Cardiac ventricle fibroblast (primary cell): ENCODE results near the gene MT1H. TPM values are rescaled to one million over a fixed set of nuclear protein-coding genes. Genes with fewer than 3 reads are reported as not detected.

ENCODE experiments used
- total RNA-seq: library from RNA; depleted of rRNA; stranded (reverse); fragments of >200 nt; gene quantifications from 2 replicates; pipeline ENCODE4 v1.2.3, GENCODE V29; 2015

The MT1H gene
- total RNA-seq = not detected in 2 replicates

DNA sequence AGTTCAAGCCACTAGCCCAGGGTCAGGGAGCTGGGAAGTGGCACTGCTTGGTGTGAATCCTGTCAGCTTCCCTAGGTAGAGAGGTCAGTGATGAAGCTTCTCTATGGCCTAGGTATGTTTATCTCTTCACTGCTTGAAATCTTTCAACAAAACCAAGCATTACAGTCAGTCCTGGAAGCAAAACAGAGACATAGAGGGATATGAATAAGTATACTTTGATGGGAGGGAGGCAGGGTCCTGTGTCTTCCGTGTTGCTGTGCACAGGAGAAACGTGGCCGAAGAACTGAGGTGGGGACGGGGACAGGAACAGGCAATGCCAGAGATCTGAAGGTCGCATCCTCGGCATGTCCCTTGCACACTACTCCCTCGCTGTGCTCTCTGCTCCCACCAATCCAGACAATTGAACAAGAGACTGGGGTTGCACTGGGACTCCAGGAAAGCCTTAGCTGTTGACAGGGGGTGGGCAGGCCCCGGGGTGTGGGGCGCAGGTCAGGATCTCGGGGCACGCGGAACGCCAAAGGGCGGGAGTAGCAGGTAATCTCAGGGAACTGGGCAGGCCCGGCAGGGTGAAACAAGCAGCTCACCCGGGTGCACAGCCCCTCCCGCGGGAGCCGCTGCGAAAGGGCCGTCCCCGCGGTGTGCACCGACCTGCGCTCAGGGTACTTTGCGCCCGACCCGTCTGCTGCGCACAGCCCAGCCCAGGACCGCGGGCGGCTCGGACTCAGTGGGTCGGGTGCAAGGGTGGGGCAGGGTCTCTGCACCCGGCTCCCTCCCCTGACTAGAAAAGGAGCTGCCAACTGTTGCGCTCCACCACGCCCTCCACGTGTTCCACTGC is at the start of gene MT1H:
MT1H (plus strand) TSS at position 810 of the 835 bp plus-strand sequence. CDS start 71 bp downstream, outside the sequence.

DNA sequence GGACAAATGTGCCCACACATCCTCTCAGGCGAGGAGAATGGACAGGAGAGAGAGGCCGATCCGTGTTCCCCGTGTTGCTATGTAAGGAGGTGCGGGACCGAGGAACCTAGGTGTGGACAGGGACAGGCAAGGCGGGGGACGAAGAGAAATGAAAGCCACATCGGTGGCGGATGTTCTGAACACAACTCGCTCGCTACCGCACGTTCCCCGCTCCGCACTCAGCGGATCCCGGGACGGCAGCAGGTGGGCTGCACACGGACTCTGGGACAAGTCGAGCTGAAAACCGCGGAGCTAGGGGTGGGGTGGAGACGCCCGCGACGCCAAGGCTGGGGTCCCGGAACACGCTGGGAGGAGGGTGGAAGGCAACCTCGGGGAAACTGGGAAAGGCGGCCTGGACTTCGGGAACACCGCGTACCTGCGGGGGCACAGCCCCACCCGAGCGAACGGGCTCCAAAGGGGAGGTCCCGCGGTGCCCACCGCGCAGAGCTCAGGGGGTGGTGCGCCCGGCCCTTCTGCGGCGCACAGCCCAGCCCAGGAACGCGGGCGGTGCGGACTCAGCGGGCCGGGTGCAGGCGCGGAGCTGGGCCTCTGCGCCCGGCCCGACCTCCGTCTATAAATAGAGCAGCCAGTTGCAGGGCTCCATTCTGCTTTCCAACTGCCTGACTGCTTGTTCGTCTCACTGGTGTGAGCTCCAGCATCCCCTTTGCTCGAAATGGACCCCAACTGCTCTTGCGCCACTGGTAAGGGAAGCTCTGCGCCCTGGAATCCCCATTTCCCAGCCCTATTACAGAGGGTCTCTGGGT is 44.3 kb upstream of the MT1H start, which contains the start of gene MT1E:
MT1E (plus strand) TSS at position 642 of the 803 bp plus-strand sequence; CDS start at position 713, 71 bp downstream.

DNA sequence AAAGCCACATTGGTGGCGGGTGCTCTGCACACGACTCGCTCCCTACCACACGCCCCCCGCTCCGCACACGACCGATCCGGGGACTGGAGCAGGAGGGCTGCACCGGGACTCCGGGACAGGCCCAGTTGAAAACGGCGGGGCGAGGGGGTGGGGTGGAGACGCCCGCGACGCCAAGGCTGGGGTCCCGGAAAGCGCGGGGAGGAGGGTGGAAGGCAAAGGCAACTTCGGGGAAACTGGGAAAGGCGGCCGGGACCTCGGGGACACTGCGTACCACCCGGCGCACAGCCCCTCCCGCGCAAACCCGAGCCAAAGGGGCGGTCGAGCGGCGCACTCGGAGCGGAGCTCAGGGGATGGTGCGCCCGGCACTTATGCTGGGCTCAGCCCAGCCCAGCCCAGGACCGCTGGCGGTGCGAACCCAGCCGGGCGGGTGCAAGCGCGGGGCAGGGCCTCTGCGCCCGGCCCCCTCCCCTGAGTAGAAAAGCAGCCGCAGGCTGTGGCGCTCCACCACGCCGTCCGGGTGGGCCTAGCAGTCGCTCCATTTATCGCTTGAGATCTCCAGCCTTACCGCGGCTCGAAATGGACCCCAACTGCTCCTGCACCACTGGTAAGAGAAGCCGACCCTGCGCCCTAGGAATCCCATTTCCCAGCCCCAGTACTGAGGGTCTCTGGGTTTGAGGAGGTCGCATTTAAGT is 37.3 kb upstream of the MT1H start, which contains the start of gene MT1M:
MT1M (plus strand) TSS at position 504 of the 692 bp plus-strand sequence; CDS start at position 577, 73 bp downstream.

DNA sequence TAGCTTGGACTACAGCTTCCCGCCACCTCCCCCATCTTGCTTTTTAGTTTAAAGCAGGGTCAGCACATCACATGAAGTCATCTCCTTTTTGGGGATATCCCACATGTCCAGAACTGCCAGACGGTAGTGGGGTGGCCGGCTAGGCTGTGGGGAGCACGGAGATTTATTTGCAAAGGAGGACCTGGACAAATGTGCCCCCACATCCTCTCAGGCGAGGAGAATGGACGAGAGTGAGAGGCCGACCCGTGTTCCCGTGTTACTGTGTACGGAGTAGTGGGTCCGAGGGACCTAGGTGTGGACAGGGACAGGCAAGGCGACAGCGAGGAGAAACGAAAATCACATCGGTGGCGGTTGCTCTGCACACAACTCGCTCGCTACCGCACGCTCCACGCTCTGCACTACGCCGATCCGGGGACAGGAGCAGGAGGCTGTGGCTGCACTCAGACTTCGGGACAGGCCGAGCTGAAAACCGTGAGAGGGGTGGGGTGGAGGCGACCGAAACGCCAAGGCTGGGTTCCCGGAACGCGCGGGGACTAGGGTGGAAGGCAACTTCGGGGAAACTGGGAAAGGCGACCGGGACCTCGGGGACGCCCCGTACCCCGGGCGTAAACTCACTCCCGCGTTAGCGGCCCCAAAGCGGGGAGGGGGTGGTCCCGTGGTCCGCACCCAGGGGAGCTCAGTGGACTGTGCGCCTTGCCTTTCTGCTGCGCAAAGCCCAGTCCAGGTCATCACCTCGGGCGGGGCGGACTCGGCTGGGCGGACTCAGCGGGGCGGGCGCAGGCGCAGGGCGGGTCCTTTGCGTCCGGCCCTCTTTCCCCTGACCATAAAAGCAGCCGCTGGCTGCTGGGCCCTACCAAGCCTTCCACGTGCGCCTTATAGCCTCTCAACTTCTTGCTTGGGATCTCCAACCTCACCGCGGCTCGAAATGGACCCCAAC is 31.5 kb upstream of the MT1H start, which contains the start of gene MT1A:
MT1A (plus strand) TSS at position 853 of the 937 bp plus-strand sequence; CDS start at position 926, 73 bp downstream.

DNA sequence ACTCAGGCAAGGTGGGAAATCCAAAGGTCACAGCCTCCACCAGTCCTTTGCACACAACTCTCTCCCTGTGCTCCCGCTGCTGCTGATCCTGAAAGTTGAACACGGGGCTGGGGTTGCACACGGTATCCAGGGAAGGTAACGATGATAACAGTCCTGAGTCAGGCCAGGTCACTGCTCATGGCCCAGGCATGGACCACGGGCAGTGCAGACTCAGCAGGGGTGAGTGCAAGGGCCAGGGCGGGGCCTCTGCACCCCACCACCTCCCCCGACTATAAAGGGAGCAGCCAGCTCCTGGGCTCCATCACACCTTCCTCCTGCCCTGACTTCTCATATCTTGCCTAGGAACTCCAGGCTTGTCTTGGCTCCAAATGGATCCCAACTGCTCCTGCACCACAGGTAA is 18.0 kb upstream of the MT1H start, which contains the start of gene MT1B:
MT1B (plus strand) TSS at position 301 of the 400 bp plus-strand sequence; CDS start at position 369, 68 bp downstream.

DNA sequence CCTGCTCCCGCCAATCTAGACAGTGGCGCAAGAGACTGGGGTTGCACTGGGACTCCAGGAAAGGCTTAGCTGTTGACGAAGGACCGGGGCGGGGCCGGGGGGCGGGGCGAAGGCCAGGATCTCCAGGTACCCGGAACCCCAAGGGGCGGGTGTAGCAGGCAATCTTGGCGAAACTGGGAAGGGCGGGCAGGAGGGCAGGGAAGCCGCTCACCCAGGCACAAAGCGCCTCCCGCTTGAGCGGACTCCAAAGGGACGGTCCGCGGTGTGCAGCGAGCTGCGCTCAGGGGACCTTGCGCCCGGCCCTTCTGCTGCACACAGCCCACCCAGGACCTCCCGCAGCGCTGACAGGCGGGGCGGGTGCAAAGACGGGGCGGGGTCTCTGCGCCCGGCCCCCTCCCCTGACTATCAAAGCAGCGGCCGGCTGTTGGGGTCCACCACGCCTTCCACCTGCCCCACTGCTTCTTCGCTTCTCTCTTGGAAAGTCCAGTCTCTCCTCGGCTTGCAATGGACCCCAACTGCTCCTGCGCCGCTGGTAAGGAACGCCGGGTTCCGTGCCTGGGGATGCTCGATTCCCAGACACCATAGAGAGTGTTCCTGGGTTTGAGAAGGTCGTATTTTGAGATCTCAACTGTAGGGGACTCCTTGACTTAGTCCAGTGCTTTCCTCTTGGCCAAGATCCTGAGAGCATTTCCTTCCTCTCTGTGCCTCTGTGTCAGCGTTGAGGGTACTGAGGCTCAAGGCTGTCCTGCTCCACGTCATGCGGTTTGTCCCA is 11.9 kb upstream of the MT1H start, which contains the start of gene MT1F:
MT1F (plus strand) TSS at position 405 of the 772 bp plus-strand sequence; CDS start at position 505, 100 bp downstream.

DNA sequence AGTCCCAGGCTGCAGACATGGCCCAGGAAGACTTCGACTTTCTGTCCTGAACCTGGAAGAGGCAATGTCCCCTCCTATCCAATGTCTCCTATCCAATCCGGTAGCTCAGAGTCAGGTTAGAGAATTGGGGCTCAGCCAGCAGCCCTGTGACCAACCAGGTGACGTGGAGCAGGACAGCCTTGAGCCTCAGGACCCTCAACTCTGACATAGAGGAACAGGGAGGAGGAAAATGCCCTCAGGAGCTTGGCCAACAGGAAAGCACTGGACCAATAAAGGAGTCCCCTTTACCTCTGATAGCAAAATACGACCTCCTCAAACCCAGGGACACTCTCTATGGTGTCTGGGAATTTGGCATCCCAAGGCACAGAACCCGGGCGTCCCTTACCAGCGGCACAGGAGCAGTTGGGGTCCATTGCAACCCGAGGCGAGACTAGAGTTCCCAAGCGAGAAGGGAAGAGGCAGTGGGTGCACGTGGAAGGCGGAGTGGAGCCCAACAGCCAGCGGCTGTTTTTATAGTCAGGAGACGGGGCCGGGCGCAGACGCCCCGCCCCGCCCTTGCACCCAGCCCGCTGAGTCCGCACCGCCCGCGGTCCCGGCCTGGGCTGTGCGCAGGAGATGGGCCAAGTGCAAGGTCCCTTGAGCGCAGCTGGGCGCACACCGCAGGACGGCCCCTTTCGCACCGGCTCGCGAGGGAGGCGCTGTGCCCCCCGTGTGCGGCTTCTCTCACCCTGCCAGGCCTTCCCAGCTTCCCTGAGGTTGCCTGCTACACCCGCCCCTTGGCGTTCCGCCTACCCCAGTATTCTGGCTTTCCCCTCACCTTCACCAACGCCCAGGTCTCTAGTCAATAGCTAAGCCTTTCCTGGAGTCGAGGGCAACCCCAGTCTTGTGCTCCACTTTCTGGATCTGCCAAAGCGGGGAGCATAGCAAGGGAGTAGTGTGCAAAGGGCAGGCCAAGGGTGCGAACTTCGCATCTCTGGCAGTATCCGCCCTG is 1.7 kb upstream of the MT1H start, which contains the start of gene MT1G:
MT1G (minus strand) TSS at position 485 of the 991 bp plus-strand sequence; CDS start at position 413, 72 bp downstream.

DNA sequence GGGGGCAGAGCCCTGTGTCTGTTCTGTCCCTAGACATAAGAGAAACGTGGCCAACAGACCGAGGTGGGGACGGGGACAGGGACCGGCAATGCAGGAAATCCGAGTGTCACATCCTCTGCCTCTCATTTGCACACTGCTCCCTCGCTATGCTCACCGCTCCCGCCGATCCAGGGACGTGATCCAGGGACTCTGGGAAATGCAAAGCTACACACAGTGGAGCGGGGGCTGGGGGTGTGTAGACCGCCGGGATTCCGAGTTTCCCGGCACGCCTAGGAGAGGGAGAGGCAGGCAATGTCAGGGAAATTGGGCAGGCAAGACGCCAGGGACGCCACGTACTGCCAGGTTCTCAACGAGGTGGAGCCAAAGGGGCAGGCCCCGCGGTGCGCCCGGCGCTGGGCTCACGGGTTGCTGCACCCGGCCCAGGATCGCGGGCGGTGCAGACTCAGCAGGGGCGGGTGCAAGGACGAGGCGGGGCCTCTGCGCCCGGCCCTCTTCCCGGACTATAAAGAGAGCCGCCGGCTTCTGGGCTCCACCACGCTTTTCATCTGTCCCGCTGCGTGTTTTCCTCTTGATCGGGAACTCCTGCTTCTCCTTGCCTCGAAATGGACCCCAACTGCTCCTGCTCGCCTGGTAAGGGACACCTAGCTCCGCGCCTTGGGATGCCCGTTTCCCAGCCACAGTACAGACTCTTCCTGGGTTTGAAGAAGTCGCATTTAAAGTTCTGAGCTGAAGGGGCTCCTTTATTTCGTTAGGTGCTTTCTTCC is 12.5 kb downstream of the MT1H start, which contains the start of gene MT1X:
MT1X (plus strand) TSS at position 532 of the 764 bp plus-strand sequence; CDS start at position 603, 71 bp downstream.

Other genes starting within 250 kb of the MT1H start
- gene AMFR, start 244.3 kb upstream of the MT1H start, total RNA-seq = 144 and 199 TPM in 2 replicates
- gene NUDT21, start 218.5 kb upstream of the MT1H start, total RNA-seq = 55.3 and 57.7 TPM in 2 replicates
- 34.9 and 48.7 TPM in 2 replicates for gene OGFOD1, start 218.3 kb upstream of the MT1H start, total RNA-seq
- 26.3 and 31.0 TPM in 2 replicates for gene BBS2, start 149.8 kb upstream of the MT1H start, total RNA-seq
- gene MT4, start 104.7 kb upstream of the MT1H start, total RNA-seq = not detected in 2 replicates
- gene MT3, start 80.3 kb upstream of the MT1H start, total RNA-seq = not detected in 2 replicates
- 53.2 and 74.9 TPM in 2 replicates for gene MT2A, start 61.2 kb upstream of the MT1H start, total RNA-seq
- gene MT1E, start 44.0 kb upstream of the MT1H start, total RNA-seq = 76.8 and 81.5 TPM in 2 replicates
- gene MT1M, start 37.2 kb upstream of the MT1H start, total RNA-seq = 0.24 TPM in 1 of 2 replicates, not detected in the other
- gene MT1A, start 31.1 kb upstream of the MT1H start, total RNA-seq = 0.88 TPM in 1 of 2 replicates, not detected in the other
- gene MT1B, start 17.9 kb upstream of the MT1H start, total RNA-seq = not detected in 2 replicates
- 0.29 TPM in 1 of 2 replicates, not detected in the other for gene MT1F, start 11.9 kb upstream of the MT1H start, total RNA-seq
- gene MT1G, start 1.7 kb upstream of the MT1H start, total RNA-seq = 13.4 TPM in 1 of 2 replicates, not detected in the other
- 32.3 and 66.0 TPM in 2 replicates for gene MT1X, start 12.7 kb downstream of the MT1H start, total RNA-seq
- 20.8 and 30.4 TPM in 2 replicates for gene NUP93, start 60.3 kb downstream of the MT1H start, total RNA-seq
- gene SLC12A3, start 195.4 kb downstream of the MT1H start, total RNA-seq = not detected in 2 replicates